Heart left ventricle (tissue), 13 donors: Measurements from ENCODE around the gene RALGAPA1.

Experiments used
- CTCF ChIP-seq, 12 donors: fragments of 200-600 bp; sonication (generic) in 4 of 12; IDR thresholded peaks; one replicate each; pipeline versions ENCODE4 v1.5.0 to v1.8.0; 2018 to 2022; ENCODE audit warnings: antibody characterized with exemption in 12 of 12, mild to moderate bottlenecking in 5 of 12
- POLR2A ChIP-seq, 2 donors: fragments of 450-650 bp; IDR thresholded peaks; one replicate each; pipeline ENCODE4 v1.6.1; 2017; ENCODE audit warnings: antibody characterized with exemption in 2 of 2, mild to moderate bottlenecking in 2 of 2, moderate library complexity in 2 of 2
- donor health status: ischemic (EF 13 %, LVEDD 7.1; RV severe dilation, severe dysfunction).
- donor health status: DM: no; HTN: yes; CAD: no.
- donor health status: DM: no; HTN: no; CAD: no.
- donor health status: ischemic (EF 25% LVEDD 6.9; RV normal size, moderate dysfunction).
- donor health status: ischemic (EF 25% LVEDD 5.7; RV mildly dilated, moderate dysfunction).
- donor health status: ischemic (EF 35%, LVEDD 5.7; RV mildly dilated, moderate dysfunction).
- donor health status: nonischemic (EF 11% LVEDD 7.7; RV severe dilation, severe dysfunction).
- donor health status: DM: yes; HTN: yes; CAD: no.
- donor health status: PGD.
- donor health status: ischemic (EF 29% LVEDD 5.4; RV normal size, mild dysfunction).
- donor health status: nonischemic (EF 23%, LVEDD 6.1; RV moderate dilation, normal function).

GRCh38 chr14:35526962-35527361 lies 282.1 kb downstream of the RALGAPA1 start:
- TF ChIP-seq CTCF (IDR thresholded peaks at IDR 0.05) (no peak), POLR2A (IDR thresholded peaks at IDR 0.05) (no peak)
